Measurements from ENCODE around the gene MTFR2. TPM values are rescaled to one million over a fixed set of nuclear protein-coding genes. Genes with fewer than 3 reads are reported as not detected.

The MTFR2 gene
- total and polyA plus RNA-seq, 2 of the 13 experiments (the other 11 are each of a cell fraction or from before 2014, with no cell fraction given) = 6.7 to 10.7 TPM

DNA sequence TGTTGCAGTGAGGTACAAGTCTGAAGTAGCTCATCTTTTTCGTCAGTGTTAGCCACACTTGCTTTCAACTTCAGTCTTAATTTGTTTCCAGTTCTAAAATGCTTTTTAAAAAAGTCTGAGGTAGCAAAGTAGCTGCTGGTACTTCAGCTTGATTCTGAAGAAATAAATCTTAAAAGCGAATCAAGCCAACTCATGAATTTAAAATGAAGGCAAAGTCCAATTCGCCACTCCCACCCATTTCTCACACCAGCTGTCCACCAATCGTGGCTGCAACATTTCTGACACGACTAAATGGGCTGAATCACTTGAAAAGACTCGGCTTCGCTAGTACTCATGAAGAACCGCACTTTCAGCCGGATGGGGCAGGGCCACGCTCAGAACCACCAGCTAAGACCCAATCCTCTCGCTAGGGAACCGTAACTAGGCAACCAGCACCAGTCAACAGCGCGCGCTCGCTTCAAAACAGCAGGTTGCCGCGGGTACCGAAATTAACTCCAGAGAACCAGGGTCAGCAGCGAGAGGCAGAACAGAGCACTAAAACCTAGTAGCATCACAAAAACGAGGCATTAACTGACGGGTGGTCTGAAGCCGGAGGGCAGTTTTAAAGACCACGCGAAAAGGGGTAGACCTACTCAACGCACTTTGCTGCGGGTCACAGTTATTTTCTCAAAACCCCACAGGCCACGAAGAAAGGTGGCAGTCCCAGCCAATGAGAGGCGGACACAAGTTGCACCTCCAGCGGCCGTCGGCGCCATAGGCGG is 38.6 kb upstream of the MTFR2 start (continued):
- TF ChIP-seq, protein P1, sequence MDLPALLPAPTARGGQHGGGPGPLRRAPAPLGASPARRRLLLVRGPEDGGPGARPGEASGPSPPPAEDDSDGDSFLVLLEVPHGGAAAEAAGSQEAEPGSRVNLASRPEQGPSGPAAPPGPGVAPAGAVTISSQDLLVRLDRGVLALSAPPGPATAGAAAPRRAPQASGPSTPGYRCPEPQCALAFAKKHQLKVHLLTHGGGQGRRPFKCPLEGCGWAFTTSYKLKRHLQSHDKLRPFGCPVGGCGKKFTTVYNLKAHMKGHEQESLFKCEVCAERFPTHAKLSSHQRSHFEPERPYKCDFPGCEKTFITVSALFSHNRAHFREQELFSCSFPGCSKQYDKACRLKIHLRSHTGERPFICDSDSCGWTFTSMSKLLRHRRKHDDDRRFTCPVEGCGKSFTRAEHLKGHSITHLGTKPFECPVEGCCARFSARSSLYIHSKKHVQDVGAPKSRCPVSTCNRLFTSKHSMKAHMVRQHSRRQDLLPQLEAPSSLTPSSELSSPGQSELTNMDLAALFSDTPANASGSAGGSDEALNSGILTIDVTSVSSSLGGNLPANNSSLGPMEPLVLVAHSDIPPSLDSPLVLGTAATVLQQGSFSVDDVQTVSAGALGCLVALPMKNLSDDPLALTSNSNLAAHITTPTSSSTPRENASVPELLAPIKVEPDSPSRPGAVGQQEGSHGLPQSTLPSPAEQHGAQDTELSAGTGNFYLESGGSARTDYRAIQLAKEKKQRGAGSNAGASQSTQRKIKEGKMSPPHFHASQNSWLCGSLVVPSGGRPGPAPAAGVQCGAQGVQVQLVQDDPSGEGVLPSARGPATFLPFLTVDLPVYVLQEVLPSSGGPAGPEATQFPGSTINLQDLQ (CRISPR knock-in tag; IDR thresholded peaks at IDR 0.05) = no peak
- TF ChIP-seq ZNF629 (CRISPR knock-in tag; conservative IDR thresholded peaks at IDR 0.05) (peak; percentile 33; the same call in 1 of the 2 replicates), MIXL1 (CRISPR knock-in tag; IDR thresholded peaks at IDR 0.05) (peak; percentile 27; the same call in 1 of the 2 replicates), ZBTB42 (CRISPR knock-in tag; IDR thresholded peaks at IDR 0.05) (no peak), HOXA5 (CRISPR knock-in tag; IDR thresholded peaks at IDR 0.05) (no peak), KDM3A (CRISPR knock-in tag; IDR thresholded peaks at IDR 0.05; ENCODE audit: low read depth) (no peak), NFE2 (CRISPR knock-in tag; IDR thresholded peaks at IDR 0.05) (no peak), WIZ (CRISPR knock-in tag; IDR thresholded peaks at IDR 0.05) (0 out of 2 replicates have a peak, but pooled peaks have one; percentile 23), ZNF225 (CRISPR knock-in tag; IDR thresholded peaks at IDR 0.05) (no peak), SMAD1 (CRISPR knock-in tag; IDR thresholded peaks at IDR 0.05; ENCODE audit: borderline replicate concordance, low read depth) (0 out of 2 replicates have a peak, but pooled peaks have one; percentile 19), ATRX (CRISPR knock-in tag; IDR thresholded peaks at IDR 0.05; ENCODE audit: borderline replicate concordance) (no peak), ELF3 (CRISPR knock-in tag; IDR thresholded peaks at IDR 0.05) (no peak), ZSCAN20 (CRISPR knock-in tag; IDR thresholded peaks at IDR 0.05; ENCODE audit: borderline replicate concordance) (no peak), MEIS1 (CRISPR knock-in tag; IDR thresholded peaks at IDR 0.05; ENCODE audit: borderline replicate concordance) (no peak), RBAK (CRISPR knock-in tag; IDR thresholded peaks at IDR 0.05) (no peak), ZNF615 (CRISPR knock-in tag; IDR thresholded peaks at IDR 0.05; ENCODE audit: borderline replicate concordance) (peak; percentile 54; the same call in 1 of the 2 replicates), REXO4 (CRISPR knock-in tag; IDR thresholded peaks at IDR 0.05; ENCODE audit: borderline replicate concordance) (no peak)
- TF ChIP-seq, protein P2, sequence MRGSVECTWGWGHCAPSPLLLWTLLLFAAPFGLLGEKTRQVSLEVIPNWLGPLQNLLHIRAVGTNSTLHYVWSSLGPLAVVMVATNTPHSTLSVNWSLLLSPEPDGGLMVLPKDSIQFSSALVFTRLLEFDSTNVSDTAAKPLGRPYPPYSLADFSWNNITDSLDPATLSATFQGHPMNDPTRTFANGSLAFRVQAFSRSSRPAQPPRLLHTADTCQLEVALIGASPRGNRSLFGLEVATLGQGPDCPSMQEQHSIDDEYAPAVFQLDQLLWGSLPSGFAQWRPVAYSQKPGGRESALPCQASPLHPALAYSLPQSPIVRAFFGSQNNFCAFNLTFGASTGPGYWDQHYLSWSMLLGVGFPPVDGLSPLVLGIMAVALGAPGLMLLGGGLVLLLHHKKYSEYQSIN (CRISPR knock-in tag; IDR thresholded peaks at IDR 0.05; ENCODE audit: borderline replicate concordance) = no peak
- TF ChIP-seq, protein P3, sequence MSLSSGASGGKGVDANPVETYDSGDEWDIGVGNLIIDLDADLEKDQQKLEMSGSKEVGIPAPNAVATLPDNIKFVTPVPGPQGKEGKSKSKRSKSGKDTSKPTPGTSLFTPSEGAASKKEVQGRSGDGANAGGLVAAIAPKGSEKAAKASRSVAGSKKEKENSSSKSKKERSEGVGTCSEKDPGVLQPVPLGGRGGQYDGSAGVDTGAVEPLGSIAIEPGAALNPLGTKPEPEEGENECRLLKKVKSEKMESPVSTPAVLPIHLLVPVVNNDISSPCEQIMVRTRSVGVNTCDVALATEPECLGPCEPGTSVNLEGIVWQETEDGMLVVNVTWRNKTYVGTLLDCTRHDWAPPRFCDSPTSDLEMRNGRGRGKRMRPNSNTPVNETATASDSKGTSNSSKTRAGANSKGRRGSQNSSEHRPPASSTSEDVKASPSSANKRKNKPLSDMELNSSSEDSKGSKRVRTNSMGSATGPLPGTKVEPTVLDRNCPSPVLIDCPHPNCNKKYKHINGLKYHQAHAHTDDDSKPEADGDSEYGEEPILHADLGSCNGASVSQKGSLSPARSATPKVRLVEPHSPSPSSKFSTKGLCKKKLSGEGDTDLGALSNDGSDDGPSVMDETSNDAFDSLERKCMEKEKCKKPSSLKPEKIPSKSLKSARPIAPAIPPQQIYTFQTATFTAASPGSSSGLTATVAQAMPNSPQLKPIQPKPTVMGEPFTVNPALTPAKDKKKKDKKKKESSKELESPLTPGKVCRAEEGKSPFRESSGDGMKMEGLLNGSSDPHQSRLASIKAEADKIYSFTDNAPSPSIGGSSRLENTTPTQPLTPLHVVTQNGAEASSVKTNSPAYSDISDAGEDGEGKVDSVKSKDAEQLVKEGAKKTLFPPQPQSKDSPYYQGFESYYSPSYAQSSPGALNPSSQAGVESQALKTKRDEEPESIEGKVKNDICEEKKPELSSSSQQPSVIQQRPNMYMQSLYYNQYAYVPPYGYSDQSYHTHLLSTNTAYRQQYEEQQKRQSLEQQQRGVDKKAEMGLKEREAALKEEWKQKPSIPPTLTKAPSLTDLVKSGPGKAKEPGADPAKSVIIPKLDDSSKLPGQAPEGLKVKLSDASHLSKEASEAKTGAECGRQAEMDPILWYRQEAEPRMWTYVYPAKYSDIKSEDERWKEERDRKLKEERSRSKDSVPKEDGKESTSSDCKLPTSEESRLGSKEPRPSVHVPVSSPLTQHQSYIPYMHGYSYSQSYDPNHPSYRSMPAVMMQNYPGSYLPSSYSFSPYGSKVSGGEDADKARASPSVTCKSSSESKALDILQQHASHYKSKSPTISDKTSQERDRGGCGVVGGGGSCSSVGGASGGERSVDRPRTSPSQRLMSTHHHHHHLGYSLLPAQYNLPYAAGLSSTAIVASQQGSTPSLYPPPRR (CRISPR knock-in tag; IDR thresholded peaks at IDR 0.05; ENCODE audit: borderline replicate concordance) = no peak
- TF ChIP-seq, protein P4, sequence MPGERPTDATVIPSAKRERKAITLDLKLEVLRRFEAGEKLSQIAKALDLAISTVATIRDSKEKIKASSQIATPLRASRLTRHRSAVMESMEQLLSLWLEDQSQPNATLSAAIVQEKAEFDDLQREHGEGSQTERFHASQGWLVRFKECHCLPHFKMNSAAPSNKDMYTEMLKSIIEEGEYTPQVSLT (CRISPR knock-in tag; IDR thresholded peaks at IDR 0.05; ENCODE audit: borderline replicate concordance, low read depth) = no peak

Data from HepG2 (cell line).